ENCODE results near the gene RTTN.

RTTN gene

DNA sequence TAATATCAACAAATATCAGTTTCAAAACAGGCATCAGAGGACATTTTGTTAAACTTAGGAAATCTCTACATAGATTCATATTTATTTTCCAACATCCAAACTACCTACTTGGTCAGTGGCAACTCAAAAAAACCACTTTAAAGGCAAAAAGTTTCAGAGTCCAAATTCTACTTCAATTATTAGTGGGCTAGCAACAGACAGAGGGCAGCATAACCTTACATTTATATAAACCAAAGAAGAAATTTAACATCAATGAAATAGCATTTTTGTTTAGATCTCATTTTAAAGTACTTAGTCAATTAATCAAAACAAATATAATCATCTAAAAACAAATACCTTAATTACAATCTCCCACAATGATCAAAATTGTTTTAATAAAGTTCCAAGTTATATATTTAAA is 33.3 kb downstream of the RTTN start:
- Histone ChIP-seq H3K4me3 (ENCODE audit: insufficient read depth, low read length, poor library complexity, severe bottlenecking) (no peak overlapping the region), H3K79me2 (ENCODE audit: insufficient read depth, low read length) (no peaks in the 10 kb centered on the region), H3K9me3 (ENCODE audit: insufficient read depth, low read length) (no peaks in the 10 kb centered on the region), H3K9me2 (replicated peaks; ENCODE audit: insufficient read depth, low read length) (no peaks in the 10 kb centered on the region), H3F3A (ENCODE audit: insufficient read depth) (no peaks in the 10 kb centered on the region), H4K20me1 (ENCODE audit: low read depth, low read length) (0 out of 2 replicates have a peak, but pooled peaks cover 3% of the 10 kb centered on the region), H3K9ac (ENCODE audit: low read length) (no peak overlapping the region), H3K36me3 (ENCODE audit: low read length) (peaks cover 28% of the 10 kb centered on the region; the same call in 1 of the 2 replicates), H2AFZ (ENCODE audit: low read depth, low read length, severe bottlenecking) (no peak overlapping the region), H3K27ac (ENCODE audit: low read depth, low read length) (no peak overlapping the region), H3K4me2 (ENCODE audit: low read depth, low read length, poor library complexity, severe bottlenecking) (no peak overlapping the region), H3K27me3 (ENCODE audit: low read length) (no peaks in the 10 kb centered on the region)
- TF ChIP-seq, protein P1, sequence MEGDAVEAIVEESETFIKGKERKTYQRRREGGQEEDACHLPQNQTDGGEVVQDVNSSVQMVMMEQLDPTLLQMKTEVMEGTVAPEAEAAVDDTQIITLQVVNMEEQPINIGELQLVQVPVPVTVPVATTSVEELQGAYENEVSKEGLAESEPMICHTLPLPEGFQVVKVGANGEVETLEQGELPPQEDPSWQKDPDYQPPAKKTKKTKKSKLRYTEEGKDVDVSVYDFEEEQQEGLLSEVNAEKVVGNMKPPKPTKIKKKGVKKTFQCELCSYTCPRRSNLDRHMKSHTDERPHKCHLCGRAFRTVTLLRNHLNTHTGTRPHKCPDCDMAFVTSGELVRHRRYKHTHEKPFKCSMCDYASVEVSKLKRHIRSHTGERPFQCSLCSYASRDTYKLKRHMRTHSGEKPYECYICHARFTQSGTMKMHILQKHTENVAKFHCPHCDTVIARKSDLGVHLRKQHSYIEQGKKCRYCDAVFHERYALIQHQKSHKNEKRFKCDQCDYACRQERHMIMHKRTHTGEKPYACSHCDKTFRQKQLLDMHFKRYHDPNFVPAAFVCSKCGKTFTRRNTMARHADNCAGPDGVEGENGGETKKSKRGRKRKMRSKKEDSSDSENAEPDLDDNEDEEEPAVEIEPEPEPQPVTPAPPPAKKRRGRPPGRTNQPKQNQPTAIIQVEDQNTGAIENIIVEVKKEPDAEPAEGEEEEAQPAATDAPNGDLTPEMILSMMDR (IDR thresholded peaks at IDR 0.05; ENCODE audit: insufficient read depth, low read length, poor library complexity, severe bottlenecking), result no peak
- TF ChIP-seq EZH2phosphoT487 (conservative IDR thresholded peaks at IDR 0.05; ENCODE audit: low read length), result no peak

DNA sequence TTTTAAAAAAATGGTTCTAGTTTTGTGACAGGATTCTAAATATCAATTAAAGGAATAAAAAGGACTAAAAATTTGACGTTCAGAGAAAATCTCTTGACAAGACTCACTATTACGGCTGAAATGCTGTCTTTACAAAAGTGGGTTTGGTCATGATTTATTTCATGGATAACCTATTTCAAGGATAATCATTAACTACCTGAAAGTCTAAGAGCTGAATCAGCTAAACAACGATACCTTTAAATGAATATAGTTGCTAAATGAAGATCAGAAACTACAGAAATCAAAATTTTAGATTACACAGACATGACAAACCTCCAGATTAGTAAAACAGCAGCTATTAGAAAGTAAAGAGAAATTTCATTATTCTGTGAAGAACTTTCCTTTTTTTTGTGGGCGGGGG is 35.7 kb downstream of the RTTN start:
- no peaks in the 10 kb centered on the region for H3K79me2 ChIP-seq (ENCODE audit: insufficient read depth, low read length)
- no peak overlapping the region for H3K27ac ChIP-seq (ENCODE audit: low read depth, low read length)
- H4K20me1 ChIP-seq (ENCODE audit: low read depth, low read length), result 0 out of 2 replicates have a peak, but pooled peaks cover 3% of the 10 kb centered on the region
- H3K9me2 ChIP-seq (replicated peaks; ENCODE audit: insufficient read depth, low read length), result no peaks in the 10 kb centered on the region
- H3K27me3 ChIP-seq (ENCODE audit: low read length), result no peaks in the 10 kb centered on the region
- peaks cover 34% of the 10 kb centered on the region; the same call in 1 of the 2 replicates for H3K36me3 ChIP-seq (ENCODE audit: low read length)
- TF ChIP-seq, protein P1 (IDR thresholded peaks at IDR 0.05; ENCODE audit: insufficient read depth, low read length, poor library complexity, severe bottlenecking), result no peak
- no peak for TF ChIP-seq EZH2phosphoT487 (conservative IDR thresholded peaks at IDR 0.05; ENCODE audit: low read length)
- no peak overlapping the region for H3K9ac ChIP-seq (ENCODE audit: low read length)
- no peaks in the 10 kb centered on the region for H3F3A ChIP-seq (ENCODE audit: insufficient read depth)
- H3K9me3 ChIP-seq (ENCODE audit: insufficient read depth, low read length), result no peaks in the 10 kb centered on the region
- no peak overlapping the region for H2AFZ ChIP-seq (ENCODE audit: low read depth, low read length, severe bottlenecking)
- H3K4me2 ChIP-seq (ENCODE audit: low read depth, low read length, poor library complexity, severe bottlenecking), result no peak overlapping the region
- no peak overlapping the region for H3K4me3 ChIP-seq (ENCODE audit: insufficient read depth, low read length, poor library complexity, severe bottlenecking)

DNA sequence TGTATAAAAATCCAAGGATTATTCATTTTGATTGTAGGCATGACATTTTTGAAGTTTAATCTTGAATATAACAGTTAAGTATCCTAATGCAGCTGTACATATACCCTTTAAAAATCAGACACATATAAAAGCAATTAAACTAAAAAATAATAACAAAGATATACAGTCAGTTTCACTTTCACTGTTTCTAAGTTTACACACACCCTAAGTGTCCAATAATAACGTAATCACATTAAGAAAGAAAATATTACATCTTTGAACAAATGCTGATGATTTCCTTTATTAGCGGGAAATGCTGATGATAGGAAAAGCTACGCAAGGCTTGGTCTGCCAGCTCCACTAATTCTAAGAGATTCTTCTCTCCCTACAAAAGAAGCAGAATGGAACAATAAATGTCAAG is 38.8 kb downstream of the RTTN start:
- no peak overlapping the region for H3K27ac ChIP-seq (ENCODE audit: low read depth, low read length)
- no peak overlapping the region for H3K4me2 ChIP-seq (ENCODE audit: low read depth, low read length, poor library complexity, severe bottlenecking)
- no peaks in the 10 kb centered on the region for H3F3A ChIP-seq (ENCODE audit: insufficient read depth)
- H3K27me3 ChIP-seq (ENCODE audit: low read length), result no peaks in the 10 kb centered on the region
- no peaks in the 10 kb centered on the region for H3K9me2 ChIP-seq (replicated peaks; ENCODE audit: insufficient read depth, low read length)
- no peaks in the 10 kb centered on the region for H3K79me2 ChIP-seq (ENCODE audit: insufficient read depth, low read length)
- H3K36me3 ChIP-seq (ENCODE audit: low read length), result peaks cover 39% of the 10 kb centered on the region
- no peak overlapping the region for H3K4me3 ChIP-seq (ENCODE audit: insufficient read depth, low read length, poor library complexity, severe bottlenecking)
- H4K20me1 ChIP-seq (ENCODE audit: low read depth, low read length), result no peaks in the 10 kb centered on the region
- TF ChIP-seq, protein P1 (IDR thresholded peaks at IDR 0.05; ENCODE audit: insufficient read depth, low read length, poor library complexity, severe bottlenecking), result no peak
- no peak for TF ChIP-seq EZH2phosphoT487 (conservative IDR thresholded peaks at IDR 0.05; ENCODE audit: low read length)
- H2AFZ ChIP-seq (ENCODE audit: low read depth, low read length, severe bottlenecking), result no peak overlapping the region
- no peaks in the 10 kb centered on the region for H3K9me3 ChIP-seq (ENCODE audit: insufficient read depth, low read length)
- no peak overlapping the region for H3K9ac ChIP-seq (ENCODE audit: low read length)

Data from SU-DHL-6 (cell line).